ENCODE results near the gene TGIF2. TPM values are rescaled to one million over a fixed set of nuclear protein-coding genes. Genes with fewer than 3 reads are reported as not detected.

The TGIF2 gene
- total RNA-seq, 4 donors from 2014 or later, result 6.5 to 10.5 (median 9.5) TPM

- WGBS, 2 donors, result 83 to 85% methylated on average over 14 of the region's 14 CpGs
- DNase-seq (ENCODE audit: low spot score in 2 of 2), result peak in 1 of 2 donors; percentile 57
- intact Hi-C loops (cut with DNase I; ENCODE audit: low total_unique reads), result no loop called here
- TF ChIP-seq CTCF (IDR thresholded peaks at IDR 0.05), result no peak
- TF ChIP-seq POLR2A (IDR thresholded peaks at IDR 0.05), result no peak
- no peak overlapping the region for H3K4me3 ChIP-seq (ENCODE audit: low read depth, poor library complexity, severe bottlenecking)
Measured at GRCh38 chr20:36528875-36529417, 44.5 kb upstream of the TGIF2 start.

GRCh38 chr20:36532388-36532787 is 41.0 kb upstream of the TGIF2 start:
- no peak for TF ChIP-seq POLR2A (IDR thresholded peaks at IDR 0.05)
- no peak for TF ChIP-seq CTCF (IDR thresholded peaks at IDR 0.05)
- 65 to 77% methylated on average over 10 of the region's 10 CpGs for WGBS, 2 donors
- no peak overlapping the region for H3K4me3 ChIP-seq (ENCODE audit: low read depth, poor library complexity, severe bottlenecking)
- intact Hi-C loops (cut with DNase I; ENCODE audit: low total_unique reads), result no loop called here
- DNase-seq (ENCODE audit: low spot score in 2 of 2), result peak in 1 of 2 donors; percentile 75

GRCh38 chr20:36532822-36533221 is 40.6 kb upstream of the TGIF2 start:
- no peak for DNase-seq (ENCODE audit: low spot score in 2 of 2)
- intact Hi-C loops (cut with DNase I; ENCODE audit: low total_unique reads), result no loop called here
- 89 to 90% methylated on average over 3 of the region's 3 CpGs for WGBS, 2 donors
- no peak overlapping the region for H3K4me3 ChIP-seq (ENCODE audit: low read depth, poor library complexity, severe bottlenecking)
- TF ChIP-seq POLR2A (IDR thresholded peaks at IDR 0.05) (no peak), CTCF (IDR thresholded peaks at IDR 0.05) (no peak)

GRCh38 chr20:36538026-36538722 is 35.2 kb upstream of the TGIF2 start:
- DNase-seq (ENCODE audit: low spot score in 2 of 2), result no peak
- no peak for TF ChIP-seq CTCF (IDR thresholded peaks at IDR 0.05)
- TF ChIP-seq POLR2A (IDR thresholded peaks at IDR 0.05), result no peak
- no peak overlapping the region for H3K4me3 ChIP-seq (ENCODE audit: low read depth, poor library complexity, severe bottlenecking)
- intact Hi-C loops (cut with DNase I; ENCODE audit: low total_unique reads), result no loop called here
- 78 to 79% methylated on average over 11 of the region's 11 CpGs for WGBS, 2 donors

- H3K4me3 ChIP-seq (ENCODE audit: low read depth, poor library complexity, severe bottlenecking), result peak overlapping the region; percentile 45
- WGBS, 2 donors, result 59 to 62% methylated on average over 31 to 37 of the region's 41 CpGs
- TF ChIP-seq CTCF (IDR thresholded peaks at IDR 0.05) (no peak), POLR2A (IDR thresholded peaks at IDR 0.05) (no peak)
- intact Hi-C loops (cut with DNase I; ENCODE audit: low total_unique reads), result no loop called here
- no peak for DNase-seq (ENCODE audit: low spot score in 2 of 2)
Measured at GRCh38 chr20:36540551-36541211, 32.7 kb upstream of the TGIF2 start.

All from lower leg skin (tissue), 4 donors.